HTR-8/SVneo (cell line): ENCODE data around the gene CDK11B.

ENCODE experiments used
- DNase-seq: peaks from one replicate; pipeline ENCODE4 v3.0.0; 2011; ENCODE audit warnings: low spot score, mixed read lengths; ENCODE audit not compliant: insufficient read length
- FAIRE-seq: peaks from 2 replicates; lab custom pipeline; 2011; peaks lifted over from hg19 to GRCh38; lab: Jason Lieb, UNC

Gene CDK11B

DNA sequence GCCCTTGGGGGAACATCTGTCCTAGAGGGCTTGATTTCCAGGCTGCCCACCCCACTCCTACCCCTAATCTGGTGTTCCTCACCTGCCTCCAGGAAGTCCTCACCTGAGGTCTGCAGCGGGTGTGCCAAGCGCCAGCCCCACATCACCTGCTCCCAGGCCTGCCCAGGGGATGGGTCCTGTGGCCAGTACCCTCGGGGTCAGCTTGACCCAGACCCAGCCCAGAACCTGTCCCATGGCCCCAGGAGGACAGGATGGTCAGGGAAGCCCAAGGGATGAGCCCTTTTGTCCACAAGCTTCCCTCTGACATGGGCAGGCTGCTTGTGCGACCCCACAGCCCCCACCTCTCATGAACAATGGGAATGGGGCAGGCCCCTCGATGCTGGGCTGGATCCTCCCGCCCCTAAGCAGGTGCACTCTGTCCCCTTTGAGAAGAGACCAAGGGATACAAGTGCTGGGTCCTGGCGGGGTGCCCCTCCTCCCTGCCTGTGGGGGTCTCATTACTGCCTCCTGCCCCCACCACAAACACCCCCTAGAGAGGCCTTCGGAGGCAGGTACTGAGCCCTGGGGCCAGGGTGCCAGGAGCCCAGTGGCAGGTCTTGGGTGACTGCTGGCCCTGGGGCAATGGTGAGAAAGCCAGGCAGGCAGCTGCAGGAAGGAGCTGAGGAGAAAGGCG, 40.3 kb downstream of the CDK11B start:
- DNase-seq = no peak
- no peak for FAIRE-seq

DNA sequence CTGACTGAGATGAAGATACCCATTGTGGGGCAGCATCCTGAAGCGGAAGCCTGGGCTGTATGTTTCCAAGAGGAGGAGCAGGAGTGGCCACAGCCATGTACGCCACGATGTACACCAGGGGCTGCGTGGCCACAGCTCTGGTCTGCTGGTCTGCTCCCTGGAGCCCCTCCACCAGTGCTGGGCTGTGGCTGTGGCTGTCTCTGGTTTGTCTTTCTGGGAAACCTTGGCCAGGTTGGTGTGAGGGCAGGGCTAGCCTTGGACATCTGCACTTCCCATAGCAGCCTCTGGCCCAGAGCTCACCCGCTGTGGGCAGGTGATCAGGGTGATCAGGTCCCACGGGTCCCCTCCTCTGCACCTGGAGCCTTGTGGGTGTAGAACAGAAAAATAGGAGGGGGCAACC, 40.9 kb downstream of the CDK11B start:
- no peak for DNase-seq
- no peak for FAIRE-seq

DNA sequence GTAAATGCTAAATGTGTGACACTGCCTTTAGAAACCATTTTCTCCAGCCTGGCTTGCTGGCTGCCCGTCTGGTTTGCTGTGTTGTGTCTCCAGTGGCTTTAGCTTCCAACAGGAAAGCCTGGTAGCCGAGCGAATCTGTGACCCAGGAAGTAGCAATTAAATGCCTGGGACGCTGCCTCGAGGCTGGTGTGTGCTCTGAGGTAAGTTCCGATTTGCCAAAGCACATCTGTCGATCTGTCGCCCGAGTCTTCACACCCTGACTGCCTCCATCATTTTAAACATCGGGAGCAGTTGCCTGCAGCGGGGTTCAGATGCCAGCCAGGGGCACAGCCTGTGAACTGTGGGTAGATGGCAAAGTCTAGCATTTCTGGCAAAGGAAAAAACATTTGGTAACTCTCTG, 41.3 kb downstream of the CDK11B start:
- DNase-seq (no peak), FAIRE-seq (no peak)

DNA sequence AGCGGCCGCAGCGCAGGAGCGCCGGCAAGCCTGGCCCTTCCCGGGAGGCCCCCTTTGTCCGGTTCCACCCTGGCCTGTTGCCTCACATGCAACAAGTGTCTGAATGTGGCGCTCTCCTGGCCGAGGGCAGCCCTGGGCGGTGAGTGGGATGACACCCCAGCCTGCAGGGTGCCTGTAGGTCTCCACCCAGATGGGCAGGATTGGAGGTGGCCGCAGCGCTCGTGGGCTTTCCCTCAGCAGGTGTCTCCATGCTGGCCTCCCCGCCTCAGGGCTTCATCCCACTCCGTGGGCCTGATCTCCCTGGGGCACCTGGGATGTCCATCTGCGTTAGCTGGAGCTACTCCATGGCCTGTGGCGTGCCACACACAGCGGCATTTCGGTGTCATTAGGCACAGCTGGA, 42.0 kb downstream of the CDK11B start:
- no peak for FAIRE-seq
- DNase-seq = no peak

DNA sequence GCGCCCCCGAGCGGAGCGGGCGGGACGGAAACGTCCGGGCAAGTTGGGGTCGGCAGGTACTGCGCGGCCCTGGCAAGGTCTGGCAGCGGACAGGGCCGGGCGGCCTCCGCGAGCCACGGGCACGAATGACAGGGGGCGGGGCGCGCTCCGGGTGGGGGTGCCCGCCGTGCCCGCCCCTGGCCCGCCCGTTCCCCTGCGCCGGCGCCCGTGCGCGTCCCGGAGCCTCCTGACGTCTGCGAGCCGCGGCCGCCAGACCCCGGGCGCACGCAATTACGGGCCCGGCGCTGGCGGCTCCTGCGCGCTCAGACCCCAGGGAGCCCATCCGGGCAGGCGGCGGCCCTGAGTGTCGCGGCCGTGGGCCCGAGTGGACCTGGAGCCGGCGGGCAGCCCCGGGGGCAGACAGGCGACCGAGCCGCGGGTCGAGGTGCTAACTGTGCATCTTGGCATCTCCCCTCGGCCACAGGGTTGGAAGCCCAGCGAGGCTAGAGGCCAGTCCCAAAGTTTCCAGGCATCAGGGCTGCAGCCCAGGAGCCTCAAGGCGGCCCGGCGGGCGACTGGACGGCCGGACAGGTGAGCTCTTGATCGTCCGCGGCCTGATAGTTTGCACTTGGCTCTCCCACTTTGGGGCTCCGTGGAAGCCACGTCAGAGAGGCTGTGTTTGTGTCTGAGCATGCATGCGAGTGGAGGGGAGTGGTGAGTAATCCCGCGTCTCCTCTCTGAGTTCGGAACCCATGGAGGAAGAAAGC, 42.6 kb downstream of the CDK11B start:
- FAIRE-seq = no peak

DNA sequence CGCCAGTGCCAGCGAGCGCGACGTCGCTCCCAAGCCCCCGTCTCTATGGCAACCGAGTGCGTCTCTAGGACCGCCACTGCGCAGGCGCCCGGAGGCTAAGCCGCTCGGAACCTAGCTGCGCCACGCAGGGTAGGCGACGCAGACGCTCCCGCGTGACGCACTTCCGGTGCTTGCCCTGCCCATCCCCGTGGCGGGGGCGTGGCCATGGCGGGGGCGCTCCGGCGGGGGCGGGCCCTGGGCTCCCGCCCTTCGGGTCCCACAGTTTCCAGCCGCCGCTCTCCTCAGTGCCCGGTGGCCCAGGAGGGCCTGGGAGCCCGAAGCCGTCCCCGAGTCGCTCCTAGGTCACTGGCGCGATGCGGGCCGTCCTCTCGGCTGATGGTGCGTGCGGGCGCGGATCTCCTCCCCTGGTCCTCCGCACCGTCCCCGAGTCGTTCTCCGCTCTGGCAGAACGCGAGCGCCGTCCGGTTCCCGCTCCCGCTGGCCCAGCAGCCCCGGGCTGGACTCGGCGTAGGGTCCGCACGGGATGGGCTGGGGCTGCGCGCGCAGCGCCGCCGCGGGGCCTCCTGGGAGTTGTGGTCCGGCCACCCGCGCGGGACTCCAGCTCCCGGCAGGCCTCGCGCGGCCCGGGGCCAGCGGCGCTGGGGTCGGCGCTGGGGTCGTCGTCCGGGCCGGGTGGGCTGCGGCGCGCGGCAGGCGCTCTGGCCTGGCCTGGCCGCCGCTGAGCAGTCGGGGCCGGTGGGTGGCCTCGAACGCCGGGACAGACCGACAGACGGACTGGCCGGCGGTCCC, 43.4 kb downstream of the CDK11B start, which contains the start of gene MIB2:
Gene MIB2, plus strand, starts transcription at position 245 of the 789 bp plus-strand sequence. CDS start 7,953 bp downstream, outside the sequence.
- FAIRE-seq = peak; percentile 98
- DNase-seq = peak; percentile 98

More for the DNA sequence above, 42.6 kb downstream of the CDK11B start:
- DNase-seq = no peak

DNA sequence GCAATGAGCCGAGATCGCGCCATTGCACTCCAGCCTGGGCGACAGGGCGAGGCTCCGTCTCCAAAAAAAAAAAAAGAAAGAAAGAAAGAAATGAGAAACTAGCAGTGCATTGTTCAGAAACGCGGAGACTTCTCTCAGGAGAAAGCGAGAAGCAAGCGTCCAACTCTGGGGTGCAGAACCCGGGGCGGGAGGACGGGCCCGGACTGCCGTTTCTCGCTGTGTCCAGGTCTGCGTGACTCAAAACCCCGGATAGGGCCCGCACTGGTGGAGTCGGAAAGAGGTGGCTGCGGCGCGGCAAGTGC, 43.9 kb downstream of the CDK11B start:
- FAIRE-seq (no peak), DNase-seq (no peak)

DNA sequence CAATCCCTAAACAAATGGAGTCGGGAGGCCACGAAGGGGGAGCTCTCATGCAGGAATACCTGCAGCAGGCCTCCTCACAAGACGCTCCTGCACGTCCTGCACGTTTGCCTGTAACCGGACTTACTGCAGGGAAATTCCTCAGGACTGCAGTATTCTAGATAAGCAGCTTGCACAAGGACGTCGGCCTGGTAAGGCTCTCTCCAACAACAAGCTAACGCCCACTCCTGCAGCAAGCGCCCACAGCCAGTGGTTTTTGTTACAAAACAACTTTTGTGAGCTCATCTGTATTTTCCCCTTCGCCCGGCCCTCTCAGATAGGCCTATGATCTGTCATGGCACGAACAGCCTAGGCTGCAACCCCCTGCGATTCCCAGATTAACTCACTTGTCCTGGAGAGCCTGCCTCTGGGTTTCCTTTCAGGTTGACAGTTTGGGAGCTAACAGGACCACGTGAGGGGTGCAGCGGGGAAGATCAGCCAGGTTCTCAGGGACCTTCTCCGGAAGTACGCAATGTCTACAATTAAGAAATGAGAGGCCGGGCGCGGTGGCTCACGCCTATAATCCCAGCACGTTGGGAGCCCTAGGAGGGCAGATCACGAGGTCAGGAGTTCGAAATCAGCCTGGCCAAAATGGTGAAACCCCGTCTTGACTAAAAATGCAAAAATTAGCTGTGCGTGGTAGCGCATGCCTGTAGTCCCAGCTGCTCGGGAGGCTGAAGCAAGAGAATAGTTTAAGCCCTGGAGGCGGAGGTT, 44.4 kb downstream of the CDK11B start:
- DNase-seq (no peak), FAIRE-seq (no peak)

DNA sequence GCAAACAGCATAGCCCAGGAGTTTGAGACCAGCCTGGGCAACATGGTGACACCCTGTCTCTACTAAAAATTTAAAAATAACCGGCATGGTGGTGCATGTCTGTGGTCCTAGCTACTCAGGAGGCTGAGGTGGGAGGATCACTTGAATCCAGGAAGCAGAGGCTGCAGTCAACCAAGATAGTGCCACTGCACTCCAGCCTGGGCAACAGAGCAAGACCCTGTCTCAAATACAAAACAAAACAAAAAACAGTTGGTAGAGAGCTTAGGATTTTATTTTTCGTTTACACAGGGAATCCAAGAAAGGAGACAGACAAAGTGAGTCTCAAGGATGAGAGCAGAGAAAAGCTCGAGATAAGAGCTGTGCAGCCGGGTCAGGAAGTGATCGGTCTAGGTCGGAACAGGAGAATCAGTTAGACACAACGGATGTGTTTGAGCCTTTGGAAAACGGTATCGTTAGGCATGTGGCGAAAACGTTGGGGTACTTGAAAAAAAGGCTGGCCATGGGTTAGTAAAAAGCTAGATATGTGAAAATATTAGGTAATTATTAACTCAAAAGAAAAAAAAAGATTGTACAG, 45.2 kb downstream of the CDK11B start:
- no peak for DNase-seq
- no peak for FAIRE-seq

DNA sequence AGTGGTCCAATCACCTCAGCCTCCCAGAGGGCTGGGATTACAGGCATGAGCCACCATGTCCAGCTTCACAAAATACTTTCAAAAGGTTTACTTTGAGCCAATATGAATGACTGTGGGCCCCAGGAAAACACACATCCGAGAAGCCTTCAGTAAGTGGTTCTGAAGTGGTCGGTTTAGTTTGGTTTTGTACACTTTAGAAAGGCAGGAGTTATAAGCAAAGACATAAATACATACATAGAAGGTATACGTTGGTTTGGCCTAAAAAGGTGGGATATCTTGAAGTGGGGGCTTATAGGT, 46.8 kb downstream of the CDK11B start:
- FAIRE-seq (no peak), DNase-seq (no peak)

DNA sequence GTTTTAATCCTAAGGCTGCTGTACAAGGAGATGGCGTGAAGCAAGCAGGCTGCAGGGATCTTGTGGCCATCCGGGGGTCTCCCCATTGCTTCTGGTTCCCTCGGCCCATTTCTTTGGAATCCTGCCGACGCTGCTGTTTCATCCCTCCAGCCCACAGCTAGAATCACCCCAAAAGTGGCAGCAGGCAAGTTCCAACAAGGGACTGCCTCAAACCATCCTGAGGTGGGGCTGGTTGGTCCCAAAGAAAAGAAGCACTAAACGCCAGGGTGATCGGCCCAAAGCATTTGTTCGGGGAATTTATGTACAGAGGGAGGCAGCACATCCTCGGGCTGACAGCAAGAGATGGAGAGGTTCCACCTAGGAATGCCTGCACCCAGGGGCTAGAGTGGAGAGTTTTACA, 48.0 kb downstream of the CDK11B start:
- DNase-seq = no peak
- FAIRE-seq = no peak

DNA sequence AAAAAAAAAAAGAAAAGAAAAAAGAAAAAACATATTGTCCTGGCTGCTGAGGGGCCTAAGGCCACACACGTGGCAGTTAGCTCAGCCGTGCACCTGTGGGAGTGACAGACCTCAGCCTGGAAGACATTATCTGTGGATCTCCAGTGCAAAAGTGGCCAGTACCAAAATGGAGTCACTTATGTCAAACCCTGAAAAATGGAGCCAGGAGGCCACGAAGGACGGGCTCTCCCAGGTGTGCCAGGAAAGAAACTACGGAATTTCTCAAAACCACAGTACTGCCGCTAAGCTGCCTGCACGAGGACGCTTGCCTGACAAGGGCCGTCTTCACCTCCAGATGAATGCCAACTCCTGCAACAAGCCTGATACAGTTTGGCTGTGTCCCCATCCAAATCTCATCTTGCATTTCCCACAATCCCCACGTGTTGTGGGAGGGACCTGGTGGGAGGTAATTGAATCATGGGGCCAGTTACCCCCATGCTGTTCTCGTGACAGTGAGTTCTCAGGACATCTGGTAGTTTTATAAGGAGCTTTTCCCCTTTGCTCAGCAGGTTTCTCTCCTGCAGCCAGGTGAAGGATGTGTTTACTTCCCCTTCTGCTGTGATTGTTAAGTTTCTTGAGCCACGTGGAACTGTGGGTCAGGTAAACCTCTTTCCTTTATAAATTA, 48.9 kb downstream of the CDK11B start:
- DNase-seq (no peak), FAIRE-seq (no peak)

DNA sequence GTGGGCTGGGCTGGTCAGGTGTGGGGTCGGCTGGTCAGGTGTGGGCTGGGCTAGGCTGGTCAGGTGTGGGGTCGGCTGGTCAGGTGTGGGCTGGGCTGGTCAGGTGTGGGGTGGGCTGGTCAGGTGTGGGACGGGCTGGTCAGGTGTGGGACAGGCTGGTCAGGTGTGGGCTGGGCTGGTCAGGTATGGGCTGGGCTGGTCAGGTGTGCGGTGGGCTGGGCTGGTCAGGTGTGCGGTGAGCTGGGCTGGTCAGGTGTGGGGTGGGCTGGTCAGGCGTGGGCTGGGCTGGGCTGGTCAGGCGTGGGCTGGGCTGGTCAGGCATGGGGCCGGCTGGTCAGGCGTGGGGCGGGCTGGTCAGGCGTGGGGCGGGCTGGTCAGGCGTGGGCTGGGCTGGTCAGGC, 52.6 kb downstream of the CDK11B start:
- FAIRE-seq = no peak
- DNase-seq = no peak

DNA sequence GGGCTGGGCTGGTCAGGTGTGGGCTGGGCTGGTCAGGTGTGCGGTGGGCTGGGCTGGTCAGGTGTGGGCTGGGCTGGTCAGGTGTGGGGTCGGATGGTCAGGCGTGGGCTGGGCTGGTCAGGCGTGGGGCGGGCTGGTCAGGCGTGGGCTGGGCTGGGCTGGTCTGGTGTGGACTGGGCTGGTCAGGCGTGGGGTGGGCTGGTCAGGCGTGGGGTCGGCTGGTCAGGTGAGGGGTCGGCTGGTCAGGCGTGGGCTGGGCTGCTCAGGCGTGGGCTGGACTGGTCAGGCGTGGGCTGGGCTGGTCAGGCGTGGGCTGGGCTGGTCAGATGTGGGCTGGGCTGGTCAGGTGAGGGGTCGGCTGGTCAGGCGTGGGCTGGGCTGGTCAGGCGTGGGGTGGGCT, 53.1 kb downstream of the CDK11B start:
- DNase-seq = no peak
- peak; percentile 42 for FAIRE-seq

DNA sequence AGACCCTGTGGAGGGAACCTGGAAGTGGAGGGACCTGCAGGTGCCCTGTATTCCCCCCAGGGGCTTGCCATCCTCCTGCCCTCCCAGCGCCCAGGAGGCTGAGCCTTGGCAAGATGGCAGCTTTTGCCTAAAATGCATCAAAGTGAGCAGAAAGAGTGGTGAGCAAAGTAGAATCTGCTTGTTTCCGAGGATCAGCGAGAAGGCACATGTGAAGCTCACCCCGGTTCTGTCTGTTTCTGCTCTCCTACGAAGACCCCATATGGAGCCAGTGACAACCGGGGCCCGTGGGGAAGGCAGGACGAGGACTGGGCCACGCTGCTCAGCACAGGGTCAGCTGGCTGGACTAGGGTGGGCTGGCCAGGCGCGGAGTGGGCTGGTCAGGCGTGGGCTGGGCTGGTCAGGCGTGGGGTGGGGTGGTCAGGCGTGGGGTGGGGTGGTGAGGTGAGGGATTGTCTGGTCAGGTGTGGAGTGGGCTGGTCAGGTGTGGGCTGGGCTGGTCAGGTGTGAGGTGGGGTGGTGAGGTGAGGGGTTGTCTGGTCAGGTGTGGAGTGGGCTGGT, 53.7 kb downstream of the CDK11B start:
- no peak for FAIRE-seq

DNA sequence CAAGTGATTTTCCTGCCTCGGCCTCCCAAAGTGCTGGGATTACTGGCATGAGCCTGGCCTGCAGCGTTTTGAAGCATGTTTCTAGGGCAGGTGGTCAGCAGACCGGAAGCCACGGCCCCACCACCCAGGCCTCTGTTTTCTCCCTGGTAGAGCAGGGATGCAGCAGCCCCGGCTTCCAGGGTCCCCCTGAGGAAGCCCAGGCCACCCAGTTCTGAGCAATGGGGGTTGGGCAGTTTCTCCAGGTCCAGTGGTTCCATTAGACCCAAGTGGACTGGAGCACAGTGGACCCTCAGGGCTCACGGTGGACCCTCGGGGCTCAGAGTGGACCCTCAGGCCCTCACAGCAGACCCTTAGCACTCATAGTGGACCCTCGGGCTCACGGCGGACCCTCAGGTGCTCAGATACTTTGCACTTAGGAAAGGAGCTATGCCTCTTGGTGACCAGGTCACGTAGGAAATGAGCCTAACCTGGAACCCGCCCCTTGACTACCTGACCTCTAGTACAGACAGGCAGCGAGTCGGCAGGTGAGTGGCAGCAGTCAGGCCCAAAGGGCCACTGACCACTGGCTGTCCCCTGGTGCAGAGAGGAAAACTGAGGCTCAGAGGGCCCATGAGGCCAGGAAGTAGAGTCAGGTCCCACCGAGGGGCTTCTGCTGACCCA, 54.3 kb downstream of the CDK11B start:
- DNase-seq (no peak), FAIRE-seq (no peak)

More for the DNA sequence above, 53.7 kb downstream of the CDK11B start:
- no peak for DNase-seq

DNA sequence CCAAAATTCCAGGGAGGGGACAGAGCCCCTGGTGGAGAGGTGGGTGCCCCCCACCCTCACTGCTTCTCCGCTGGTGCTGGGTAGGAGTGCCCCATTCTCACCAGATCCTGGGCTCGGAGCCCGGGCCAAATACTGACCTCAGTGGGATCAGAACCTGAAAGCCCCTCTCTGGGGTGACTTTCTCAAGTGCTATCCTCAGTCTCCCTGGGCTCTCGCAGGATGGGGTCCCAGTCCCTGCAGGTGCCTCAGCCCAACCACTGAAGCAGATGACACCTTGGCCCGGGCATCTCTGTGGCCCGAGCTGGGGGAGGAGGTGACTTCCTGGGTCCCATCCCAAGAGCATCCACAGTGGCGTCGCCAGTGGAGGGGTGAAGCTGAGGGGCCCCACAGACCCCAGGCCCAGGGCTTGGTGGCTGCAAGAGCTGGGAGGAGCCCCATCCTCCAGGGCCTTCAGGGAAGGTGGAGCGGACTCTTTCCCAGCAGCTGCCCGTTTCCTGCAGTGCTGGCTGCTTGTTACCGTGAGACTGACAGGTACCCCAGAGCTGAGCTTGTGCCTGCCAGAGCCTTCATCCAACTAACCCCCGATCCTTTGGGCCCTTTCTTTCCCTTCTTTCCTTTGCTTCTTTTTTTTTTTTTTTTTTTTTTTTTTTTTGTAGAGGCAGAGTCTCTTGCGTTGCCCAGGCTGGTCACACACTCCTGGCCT, 55.0 kb downstream of the CDK11B start:
- FAIRE-seq (no peak), DNase-seq (no peak)

DNA sequence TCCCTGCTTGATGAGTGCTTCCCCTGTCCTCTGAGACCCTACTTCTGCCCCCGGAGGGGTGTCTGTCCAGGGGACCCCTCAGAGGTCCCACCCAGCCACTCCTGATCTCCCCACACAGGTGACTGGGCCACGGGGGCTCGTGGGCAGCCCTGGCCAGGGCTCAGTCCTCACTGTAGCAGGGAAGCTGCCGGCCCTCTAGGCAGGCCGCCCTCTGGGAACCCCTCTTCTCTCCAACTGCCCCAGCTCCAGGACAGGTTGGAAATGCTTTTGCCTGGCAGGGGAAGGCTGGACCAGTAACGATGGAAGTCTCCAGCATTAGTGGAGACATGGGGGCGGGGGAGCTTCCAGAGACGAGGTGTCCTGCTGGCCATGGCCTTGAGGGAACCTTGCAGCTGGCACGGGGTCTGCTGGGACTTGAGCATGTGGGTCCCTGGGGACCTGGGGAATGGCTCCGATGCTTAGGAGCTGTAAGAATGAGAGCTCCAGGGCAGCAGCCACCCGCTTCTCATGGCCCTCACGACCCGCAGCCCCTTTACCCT, 55.8 kb downstream of the CDK11B start:
- DNase-seq (no peak), FAIRE-seq (no peak)
